GM20000 (cell line): Measurements from ENCODE around the gene NLGN2.

Experiments used
- DNase-seq: peaks from one replicate; pipeline ENCODE4 v3.0.0; 2012; ENCODE audit warnings: low spot score
- CTCF ChIP-seq: IDR thresholded peaks from 2 replicates; pipeline ENCODE4 v1.5.1; 2012; ENCODE audit warnings: mild to moderate bottlenecking, control low read depth; ENCODE audit errors: extremely low read depth, missing control alignments

Gene NLGN2

GRCh38 chr17:7435676-7436555 is 28.3 kb downstream of the NLGN2 start:
- no peak for TF ChIP-seq CTCF
- DNase-seq = peak; percentile 73

GRCh38 chr17:7436556-7437368 is 29.1 kb downstream of the NLGN2 start:
- peak; percentile 86 for DNase-seq
- peak; percentile 84 for TF ChIP-seq CTCF

- TF ChIP-seq CTCF = no peak
- no peak for DNase-seq
Measured at GRCh38 chr17:7437369-7437863, 29.8 kb downstream of the NLGN2 start.

GRCh38 chr17:7437950-7438614 is 30.4 kb downstream of the NLGN2 start:
- DNase-seq = peak; percentile 69
- TF ChIP-seq CTCF = peak; percentile 6

- TF ChIP-seq CTCF = no peak
- DNase-seq = no peak
Measured at GRCh38 chr17:7438656-7439460, 31.2 kb downstream of the NLGN2 start.

- DNase-seq = no peak
- no peak for TF ChIP-seq CTCF
Measured at GRCh38 chr17:7439462-7440112, 31.9 kb downstream of the NLGN2 start, which contains the start of gene FGF11. TSS of gene FGF11 (plus strand) at chr17:7439512. CDS start at chr17:7439621, 109 bp downstream.
